ENCODE measurements around the gene SBF2.

GRCh38 chr11:10302359-10302743 is 8.3 kb upstream of the SBF2 start:
- no peak for TF ChIP-seq GATA2 (IDR thresholded peaks at IDR 0.05; ENCODE audit: low read depth, low read length)
- no peak for TF ChIP-seq GATA3 (IDR thresholded peaks at IDR 0.05; ENCODE audit: low read depth, low read length)

All from SH-SY5Y (cell line).